OCI-LY1 (cell line): Measurements from ENCODE around the gene SENP1.

Experiments
- H2AFZ ChIP-seq: fragments of 200-600 bp; sonication (generic), shearing (Covaris generic); 2 replicates; pipeline ENCODE4 v1.6.0; 2014; ENCODE audit warnings: antibody characterized with exemption, mild to moderate bottlenecking, low read length
- H3F3A ChIP-seq: fragments of 200-600 bp; sonication (generic), shearing (Covaris generic); 2 replicates; pipeline ENCODE4 v1.6.0; 2014; ENCODE audit warnings: mild to moderate bottlenecking, antibody characterized with exemption, low read length, moderate library complexity; ENCODE audit not compliant: insufficient read depth
- H3K27ac ChIP-seq: fragments of 200-600 bp; sonication (generic); 2 replicates; pipeline ENCODE4 v1.5.1; 2014; ENCODE audit warnings: low read length, mixed run types, mild to moderate bottlenecking, low read depth; ENCODE audit not compliant: poor library complexity, severe bottlenecking
- H3K27me3 ChIP-seq: fragments of 200-600 bp; sonication (generic); 2 replicates; pipeline ENCODE4 v1.6.0; 2014; ENCODE audit warnings: antibody characterized with exemption, mild to moderate bottlenecking, low read length, moderate library complexity; ENCODE audit not compliant: insufficient read depth
- H3K36me3 ChIP-seq: fragments of 200-600 bp; sonication (generic); 2 replicates; pipeline ENCODE4 v1.6.1; 2014; ENCODE audit warnings: mild to moderate bottlenecking, antibody characterized with exemption, low read length, moderate library complexity, mixed read lengths; ENCODE audit not compliant: insufficient read depth
- H3K4me1 ChIP-seq: fragments of 200-600 bp; sonication (generic); 2 replicates; pipeline ENCODE4 v1.5.1; 2014; ENCODE audit warnings: mild to moderate bottlenecking, low read length, moderate library complexity; ENCODE audit not compliant: insufficient read depth, severe bottlenecking
- H3K4me2 ChIP-seq: fragments of 200-600 bp; sonication (generic), shearing (Covaris generic); 2 replicates; pipeline ENCODE4 v1.6.1; 2014; ENCODE audit warnings: low read length
- H3K4me3 ChIP-seq: fragments of 200-600 bp; sonication (generic); 2 replicates; pipeline ENCODE4 v1.5.1; 2014; ENCODE audit warnings: low read length, low read depth, mild to moderate bottlenecking, mixed read lengths; ENCODE audit not compliant: poor library complexity, severe bottlenecking
- H3K79me2 ChIP-seq: fragments of 200-600 bp; shearing (Covaris generic); 2 replicates; pipeline ENCODE4 v1.6.1; 2016; ENCODE audit warnings: mixed run types, low read length, mixed read lengths; ENCODE audit not compliant: insufficient read depth
- H3K9ac ChIP-seq: fragments of 200-600 bp; sonication (generic), shearing (Covaris generic); 2 replicates; pipeline ENCODE4 v1.6.1; 2014; ENCODE audit warnings: mild to moderate bottlenecking, low read length, mixed read lengths
- H3K9me2 ChIP-seq: fragments of 200-600 bp; sonication (generic), shearing (Covaris generic); 2 replicates; pipeline ENCODE4 v1.6.1; 2014; ENCODE audit warnings: low read depth, mild to moderate bottlenecking, low read length, mixed read lengths
- H3K9me3 ChIP-seq: fragments of 200-600 bp; shearing (Covaris generic); 2 replicates; pipeline ENCODE4 v1.6.1; 2014; ENCODE audit warnings: low read length, mixed read lengths
- H4K20me1 ChIP-seq: fragments of 200-600 bp; sonication (generic), shearing (Covaris generic); 2 replicates; pipeline ENCODE4 v1.6.0; 2016; ENCODE audit warnings: mild to moderate bottlenecking, low read length; ENCODE audit not compliant: insufficient read depth
- EZH2 ChIP-seq: fragments of 200-600 bp; sonication (generic), shearing (Covaris generic); IDR thresholded peaks from 2 replicates; pipeline ENCODE4 v1.8.0; 2017; ENCODE audit warnings: borderline replicate concordance, mixed run types, mild to moderate bottlenecking, antibody characterized with exemption, low read length, moderate library complexity, mixed read lengths
- TF ChIP-seq, protein P1 (sequence below): fragments of 200-600 bp; sonication (generic), shearing (Covaris generic); IDR thresholded peaks from 2 replicates; pipeline ENCODE4 v1.5.1; 2017; ENCODE audit warnings: mild to moderate bottlenecking, antibody characterized with exemption, low read length, moderate library complexity, mixed read lengths

Gene SENP1

GRCh38 chr12:48119834-48120195, 13.9 kb upstream of the SENP1 start:
- H2AFZ ChIP-seq, result peak overlapping the region; percentile 51; the same call in 1 of the 2 replicates
- H3K9ac ChIP-seq, result peak overlapping the region; percentile 89
- peak overlapping the region; percentile 98 for H3K4me2 ChIP-seq
- H3K9me2 ChIP-seq, result no peaks in the 10 kb centered on the region
- H4K20me1 ChIP-seq, result no peaks in the 10 kb centered on the region
- no peak for TF ChIP-seq EZH2
- TF ChIP-seq, protein P1, sequence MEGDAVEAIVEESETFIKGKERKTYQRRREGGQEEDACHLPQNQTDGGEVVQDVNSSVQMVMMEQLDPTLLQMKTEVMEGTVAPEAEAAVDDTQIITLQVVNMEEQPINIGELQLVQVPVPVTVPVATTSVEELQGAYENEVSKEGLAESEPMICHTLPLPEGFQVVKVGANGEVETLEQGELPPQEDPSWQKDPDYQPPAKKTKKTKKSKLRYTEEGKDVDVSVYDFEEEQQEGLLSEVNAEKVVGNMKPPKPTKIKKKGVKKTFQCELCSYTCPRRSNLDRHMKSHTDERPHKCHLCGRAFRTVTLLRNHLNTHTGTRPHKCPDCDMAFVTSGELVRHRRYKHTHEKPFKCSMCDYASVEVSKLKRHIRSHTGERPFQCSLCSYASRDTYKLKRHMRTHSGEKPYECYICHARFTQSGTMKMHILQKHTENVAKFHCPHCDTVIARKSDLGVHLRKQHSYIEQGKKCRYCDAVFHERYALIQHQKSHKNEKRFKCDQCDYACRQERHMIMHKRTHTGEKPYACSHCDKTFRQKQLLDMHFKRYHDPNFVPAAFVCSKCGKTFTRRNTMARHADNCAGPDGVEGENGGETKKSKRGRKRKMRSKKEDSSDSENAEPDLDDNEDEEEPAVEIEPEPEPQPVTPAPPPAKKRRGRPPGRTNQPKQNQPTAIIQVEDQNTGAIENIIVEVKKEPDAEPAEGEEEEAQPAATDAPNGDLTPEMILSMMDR, result no peak
- H3K27me3 ChIP-seq, result no peaks in the 10 kb centered on the region
- no peaks in the 10 kb centered on the region for H3F3A ChIP-seq
- H3K36me3 ChIP-seq, result peaks cover 29% of the 10 kb centered on the region; the same call in 1 of the 2 replicates
- peak overlapping the region; percentile 94 for H3K4me3 ChIP-seq
- H3K27ac ChIP-seq, result peak overlapping the region; percentile 46
- H3K9me3 ChIP-seq, result no peaks in the 10 kb centered on the region
- H3K4me1 ChIP-seq, result peaks cover 23% of the 10 kb centered on the region
- peaks cover 12% of the 10 kb centered on the region for H3K79me2 ChIP-seq

DNA sequence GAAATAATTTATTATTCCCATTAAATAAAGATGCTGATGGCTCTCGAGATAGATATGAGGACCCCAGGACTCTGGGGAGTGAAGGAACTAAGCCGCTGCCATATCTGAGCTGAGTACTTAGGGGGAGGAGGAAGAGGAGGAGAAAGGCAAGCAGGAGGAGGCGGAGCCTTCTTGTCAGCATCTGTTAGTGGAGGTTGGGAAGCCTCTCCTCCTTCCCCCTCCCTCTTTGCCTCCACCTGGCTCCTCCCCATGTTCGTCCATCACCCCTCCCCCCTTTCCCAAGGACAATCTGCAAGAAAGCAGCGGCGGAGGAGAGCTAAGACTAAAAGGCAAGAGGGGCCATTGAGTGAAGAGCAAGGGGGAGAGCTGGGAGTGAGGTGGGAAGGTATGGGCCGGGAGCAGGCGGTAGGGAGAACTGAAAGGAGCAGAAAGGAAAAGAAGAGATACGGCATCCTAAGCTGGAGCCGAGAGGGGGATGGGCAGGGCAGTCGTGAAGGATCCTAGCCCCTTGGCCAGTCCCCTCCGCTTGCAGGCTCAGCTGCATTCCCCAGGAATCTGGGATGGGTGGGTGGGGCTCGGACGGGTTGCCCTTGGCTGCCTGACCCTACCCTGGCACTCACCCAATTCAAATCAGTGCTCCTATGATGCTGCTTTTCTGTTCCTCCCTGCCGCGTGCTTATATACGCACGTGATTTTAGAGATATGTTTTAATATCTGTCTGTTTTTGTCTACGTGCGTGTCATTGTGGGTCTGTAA, 13.4 kb upstream of the SENP1 start, which contains the start of gene PFKM:
PFKM (plus strand) TSS at position 287 of the 756 bp plus-strand sequence. CDS start 3,411 bp downstream, outside the sequence.
- Histone ChIP-seq H3K9me3 (no peaks in the 10 kb centered on the region), H3K27me3 (no peaks in the 10 kb centered on the region), H3K4me3 (peak within 1 kb of the TSS; percentile 94), H3F3A (no peaks in the 10 kb centered on the region), H3K79me2 (peaks cover 12% of the 10 kb centered on the region), H3K9me2 (no peaks in the 10 kb centered on the region), H3K4me2 (peak within 1 kb of the TSS; percentile 98), H3K4me1 (peaks cover 23% of the 10 kb centered on the region), H2AFZ (peak within 1 kb of the TSS; percentile 51), H4K20me1 (no peaks in the 10 kb centered on the region), H3K36me3 (peaks cover 24% of the 10 kb centered on the region; the same call in 1 of the 2 replicates), H3K27ac (peak within 1 kb of the TSS; percentile 46), H3K9ac (peak within 1 kb of the TSS; percentile 89)
- TF ChIP-seq, protein P1, result no peak
- TF ChIP-seq EZH2, result no peak

GRCh38 chr12:48118284-48118871, 12.5 kb upstream of the SENP1 start:
- Histone ChIP-seq H3F3A (no peaks in the 10 kb centered on the region), H3K27ac (no peak overlapping the region), H3K9me2 (no peaks in the 10 kb centered on the region), H3K27me3 (no peaks in the 10 kb centered on the region), H3K4me2 (peak overlapping the region; percentile 98), H3K9ac (peak overlapping the region; percentile 89; the same call in 1 of the 2 replicates), H3K4me1 (peaks cover 23% of the 10 kb centered on the region), H3K36me3 (peaks cover 15% of the 10 kb centered on the region; the same call in 1 of the 2 replicates), H3K79me2 (peaks cover 12% of the 10 kb centered on the region), H3K4me3 (peak overlapping the region; percentile 94), H2AFZ (peak overlapping the region; percentile 12; the same call in 1 of the 2 replicates), H4K20me1 (no peaks in the 10 kb centered on the region), H3K9me3 (no peaks in the 10 kb centered on the region)
- no peak for TF ChIP-seq EZH2
- TF ChIP-seq, protein P1, result no peak
